ENCODE results near the gene MSS51.

- TF ChIP-seq CTCF (IDR thresholded peaks at IDR 0.05 in 8 of 11, conservative IDR thresholded peaks at IDR 0.05 in 3 of 11) (no peak), POLR2A (IDR thresholded peaks at IDR 0.05) (no peak)
These were observed 33.8 kb upstream of the MSS51 start for GRCh38 chr10:73467206-73467605.
